GM12878 (cell line): ENCODE results near the gene POLA2. TPM values are rescaled to one million over a fixed set of nuclear protein-coding genes. Genes with fewer than 3 reads are reported as not detected.

Experiments
- ATAC-seq: fragments of 200-7000 bp; cut with Tn5 transposase; 3 replicates; pipeline ENCODE4 v1.9.1; 2020; ENCODE audit warnings: mild to moderate bottlenecking, moderate library complexity
- BruUV-seq: library from RNA; stranded (reverse); fragments of 400-500 nt; replicated peaks from 2 replicates; lab custom pipeline; 2021; lab: Mats Ljungman, UMichigan
- CTCF ChIA-PET: fragments of 300-600 bp; sonication (Branson Sonifier 250); formaldehyde crosslinking; extraction: SDS; loops from one replicate; lab custom pipeline; 2021; ENCODE audit warnings: inconsistent platforms; lab: Yijun Ruan, JAX
- POLR2A ChIA-PET: fragments of 350-600 bp; formaldehyde crosslinking; extraction: SDS; loops from one replicate; lab custom pipeline; 2021; ENCODE audit warnings: inconsistent platforms; lab: Charles Lee
- RAD21 ChIA-PET: fragments of 300-600 bp; sonication (Branson Sonifier 250); formaldehyde crosslinking; loops from one replicate; lab custom pipeline; 2023; ENCODE audit warnings: antibody characterized with exemption; ENCODE audit not compliant: unreplicated experiment; lab: Charles Lee
- SMC1A ChIA-PET: fragments of 300-600 bp; sonication (Branson Sonifier 250); formaldehyde crosslinking; loops from one replicate; lab custom pipeline; 2023; ENCODE audit not compliant: unreplicated experiment, uncharacterized antibody; lab: Charles Lee
- DNase-seq: peaks from one replicate; pipeline ENCODE4 v3.0.0-alpha.2; 2011; ENCODE audit warnings: low read depth, low spot score
- FAIRE-seq: peaks from 3 replicates; lab custom pipeline; 2011; peaks lifted over from hg19 to GRCh38; lab: Jason Lieb, UNC
- H2AFZ ChIP-seq: 2 replicates; pipeline ENCODE4 v1.6.0; 2011; ENCODE audit warnings: low read depth, low read length, control low read depth; ENCODE audit not compliant: control insufficient read depth
- H3K27ac ChIP-seq: 2 replicates; pipeline ENCODE4 v1.5.1; 2011; ENCODE audit warnings: control low read depth; ENCODE audit not compliant: control insufficient read depth, insufficient read depth
- H3K27me3 ChIP-seq, 2 experiments: replicated peaks in 1 of 2; 2 replicates each; pipeline versions ENCODE4 v1.6.0 to v1.6.1; 2011; ENCODE audit warnings: low read length in 1 of 2; ENCODE audit not compliant: control insufficient read depth in 2 of 2, insufficient read depth in 2 of 2
- H3K36me3 ChIP-seq, 2 experiments: 2 replicates each; pipeline ENCODE4 v1.5.1; 2011; ENCODE audit warnings: low read length in 1 of 2; ENCODE audit not compliant: control insufficient read depth in 2 of 2, insufficient read depth in 2 of 2
- H3K4me1 ChIP-seq: 2 replicates; pipeline ENCODE4 v1.6.1; 2011; ENCODE audit warnings: mild to moderate bottlenecking, low read length, moderate library complexity, mixed read lengths; ENCODE audit not compliant: control insufficient read depth, insufficient read depth
- H3K4me2 ChIP-seq: 2 replicates; pipeline ENCODE4 v1.6.0; 2011; ENCODE audit warnings: control low read depth; ENCODE audit not compliant: control insufficient read depth, insufficient read depth
- H3K4me3 ChIP-seq: fragments of 200-600 bp; sonication (generic); 2 replicates; pipeline ENCODE4 v1.5.1; 2016
- H3K79me2 ChIP-seq: 2 replicates; pipeline ENCODE4 v1.6.0; 2011; ENCODE audit warnings: low read length; ENCODE audit not compliant: control insufficient read depth, insufficient read depth
- H3K9ac ChIP-seq: 2 replicates; pipeline ENCODE4 v1.8.0; 2011; ENCODE audit warnings: low read length, control low read depth, mixed read lengths; ENCODE audit not compliant: control insufficient read depth, insufficient read depth
- H3K9me3 ChIP-seq: replicated peaks from 3 replicates; pipeline ENCODE4 v1.5.1; 2011; ENCODE audit warnings: mild to moderate bottlenecking, low read length; ENCODE audit not compliant: control insufficient read depth, insufficient read depth
- H4K20me1 ChIP-seq: 2 replicates; pipeline ENCODE4 v1.6.0; 2011; ENCODE audit not compliant: control insufficient read depth, insufficient read depth
- CBX3 ChIP-seq: fragments of 200-600 bp; sonication (generic); IDR thresholded peaks from 2 replicates; pipeline ENCODE4 v1.6.1; 2016; ENCODE audit warnings: low read depth, borderline replicate concordance
- IKZF2 ChIP-seq, 2 experiments: fragments of 450-650 bp; IDR thresholded peaks; 2 replicates each; pipeline ENCODE4 v1.6.1; 2017; ENCODE audit warnings: mild to moderate bottlenecking in 2 of 2, moderate library complexity in 2 of 2
- MYC ChIP-seq: IDR thresholded peaks from 2 replicates; pipeline ENCODE4 v1.6.1; 2011; ENCODE audit warnings: mild to moderate bottlenecking, low read length, moderate library complexity, inconsistent platforms; ENCODE audit not compliant: insufficient read depth, insufficient replicate concordance, insufficient read length, severe bottlenecking
- RAD51 ChIP-seq: fragments of 450-650 bp; IDR thresholded peaks from 2 replicates; pipeline ENCODE4 v1.6.1; 2016; ENCODE audit warnings: moderate library complexity, mild to moderate bottlenecking, inconsistent platforms
- WGBS: methylation state at CpG from one replicate; pipeline ENCODE4 v1.1.6; 2016; ENCODE audit warnings: low lambda C conversion rate; ENCODE audit not compliant: insufficient replicate concordance, insufficient coverage; ENCODE audit errors: missing lambda C conversion rate; 5-methylcytosine and 5-hydroxymethylcytosine counted together
- in situ Hi-C: fragments of 300-500 bp; cut with MboI; formaldehyde crosslinking; loops from 9 replicates; pipeline ENCODE4 v1.14.3; 2018; ENCODE audit warnings: mixed read lengths
- intact Hi-C: fragments of 100-400 bp; cut with micrococcal nuclease; formaldehyde crosslinking; loops from one replicate; pipeline ENCODE4 v1.14.2; 2022; ENCODE audit not compliant: unreplicated experiment
- polyA plus RNA-seq, 11 experiments: library from polyadenylated mRNA; depleted of rRNA in 4 of 11; unstranded in 6 of 11; stranded (reverse) in 5 of 11; fragments of >200 nt; fragmentation: Nextera tagmentation in 4 of 11; fragmentation: Illumina TruSeq in 1 of 11; extraction: Ambion mirVana in 4 of 11; extraction: Trizol in 1 of 11; gene quantifications; 1 replicate in 1 of 11; 2 replicates in 10 of 11; pipeline versions ENCODE4 v1.2.1 to v1.2.3, GENCODE V29; 2011 to 2016; ENCODE audit warnings: inconsistent platforms in 2 of 11, missing spikeins in 2 of 11, low read depth in 1 of 11
- total RNA-seq, 4 experiments: library from RNA; depleted of rRNA in 3 of 4; stranded (reverse); fragments of >200 nt in 3 of 4; fragmentation: Illumina TruSeq in 1 of 4; extraction: Trizol in 1 of 4; gene quantifications; 2 replicates each; pipeline versions ENCODE4 v1.2.1 to v1.2.3, GENCODE V29; 2013 to 2021
- TF ChIP-seq, protein P1 (sequence below): IDR thresholded peaks from 2 replicates; pipeline ENCODE4 v1.6.1; 2012; ENCODE audit warnings: mild to moderate bottlenecking, low read depth, low read length
- TF ChIP-seq, protein P2 (sequence below): fragments of 450-650 bp; formaldehyde crosslinking; IDR thresholded peaks from 2 replicates; pipeline ENCODE4 v1.4.0; 2020; ENCODE audit warnings: mild to moderate bottlenecking, moderate library complexity

POLA2 gene
- total and polyA plus RNA-seq, 10 of the 15 experiments (the other 5 are each of a cell fraction or from before 2014, with no cell fraction given) = 4.2 to 121 (median 56.2) TPM

DNA sequence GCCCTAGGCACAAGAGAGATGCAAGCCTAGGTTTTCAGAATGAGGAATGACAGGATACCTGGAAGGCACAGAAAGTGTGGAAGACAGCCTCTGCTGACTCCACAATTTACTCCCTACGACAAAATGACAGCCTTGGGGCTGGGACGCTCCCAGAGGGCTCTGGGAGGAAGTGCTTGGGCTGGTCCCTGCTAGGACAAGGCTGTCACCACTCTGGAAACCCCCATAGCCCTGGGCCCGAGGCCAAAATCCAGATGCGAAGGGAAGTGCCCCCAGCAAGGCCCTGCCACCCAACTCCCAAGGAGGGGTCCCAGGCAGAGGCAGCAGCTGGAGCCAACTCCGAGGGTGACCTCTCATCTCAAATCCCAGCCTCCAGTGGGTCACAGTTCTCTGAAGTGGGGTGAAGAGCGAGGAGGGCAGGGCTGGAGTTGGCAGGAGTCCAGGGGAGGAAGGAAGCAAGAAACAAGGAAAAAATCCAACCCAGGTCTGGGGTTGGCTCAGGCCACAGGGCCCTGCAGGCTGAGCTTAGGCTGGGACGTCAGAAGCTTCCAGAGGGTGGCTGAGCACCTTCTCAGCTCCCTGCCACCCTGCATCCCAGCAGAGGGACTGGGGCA, 46.6 kb downstream of the POLA2 start (continued):
- TF ChIP-seq, protein P1, sequence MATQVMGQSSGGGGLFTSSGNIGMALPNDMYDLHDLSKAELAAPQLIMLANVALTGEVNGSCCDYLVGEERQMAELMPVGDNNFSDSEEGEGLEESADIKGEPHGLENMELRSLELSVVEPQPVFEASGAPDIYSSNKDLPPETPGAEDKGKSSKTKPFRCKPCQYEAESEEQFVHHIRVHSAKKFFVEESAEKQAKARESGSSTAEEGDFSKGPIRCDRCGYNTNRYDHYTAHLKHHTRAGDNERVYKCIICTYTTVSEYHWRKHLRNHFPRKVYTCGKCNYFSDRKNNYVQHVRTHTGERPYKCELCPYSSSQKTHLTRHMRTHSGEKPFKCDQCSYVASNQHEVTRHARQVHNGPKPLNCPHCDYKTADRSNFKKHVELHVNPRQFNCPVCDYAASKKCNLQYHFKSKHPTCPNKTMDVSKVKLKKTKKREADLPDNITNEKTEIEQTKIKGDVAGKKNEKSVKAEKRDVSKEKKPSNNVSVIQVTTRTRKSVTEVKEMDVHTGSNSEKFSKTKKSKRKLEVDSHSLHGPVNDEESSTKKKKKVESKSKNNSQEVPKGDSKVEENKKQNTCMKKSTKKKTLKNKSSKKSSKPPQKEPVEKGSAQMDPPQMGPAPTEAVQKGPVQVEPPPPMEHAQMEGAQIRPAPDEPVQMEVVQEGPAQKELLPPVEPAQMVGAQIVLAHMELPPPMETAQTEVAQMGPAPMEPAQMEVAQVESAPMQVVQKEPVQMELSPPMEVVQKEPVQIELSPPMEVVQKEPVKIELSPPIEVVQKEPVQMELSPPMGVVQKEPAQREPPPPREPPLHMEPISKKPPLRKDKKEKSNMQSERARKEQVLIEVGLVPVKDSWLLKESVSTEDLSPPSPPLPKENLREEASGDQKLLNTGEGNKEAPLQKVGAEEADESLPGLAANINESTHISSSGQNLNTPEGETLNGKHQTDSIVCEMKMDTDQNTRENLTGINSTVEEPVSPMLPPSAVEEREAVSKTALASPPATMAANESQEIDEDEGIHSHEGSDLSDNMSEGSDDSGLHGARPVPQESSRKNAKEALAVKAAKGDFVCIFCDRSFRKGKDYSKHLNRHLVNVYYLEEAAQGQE = no peak
- TF ChIP-seq IKZF2 (IDR thresholded peaks at IDR 0.05) = no peak

DNA sequence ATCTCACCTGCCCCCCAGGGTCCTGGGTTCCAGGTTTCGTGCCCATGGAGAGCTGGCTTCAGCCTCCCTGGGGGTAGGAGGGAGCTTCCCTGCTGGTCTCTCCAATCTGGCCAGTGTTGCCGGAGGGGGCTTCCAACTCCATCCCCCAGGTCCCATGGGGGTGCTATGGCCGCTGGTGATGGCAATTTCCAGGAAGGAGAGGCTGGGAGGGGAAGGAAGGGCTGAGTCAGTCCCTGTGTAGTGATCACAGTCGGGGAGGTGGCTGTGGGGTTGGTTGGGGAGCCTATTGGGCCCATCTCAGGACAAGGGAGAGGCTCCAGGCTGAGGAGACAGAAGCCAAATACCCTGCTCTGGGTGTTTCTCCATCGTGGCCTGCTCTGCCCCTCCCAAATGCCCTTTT, 47.2 kb downstream of the POLA2 start:
- H4K20me1 ChIP-seq = no peaks in the 10 kb centered on the region
- ATAC-seq (no peak), DNase-seq (no peak), FAIRE-seq (no peak)
- H3K27me3 ChIP-seq = peaks cover 0 to 1% of the 10 kb centered on the region in 2 experiments; a peak in 2 of 4 replicates
- H3K4me2 ChIP-seq = no peak overlapping the region
- no peak overlapping the region for H3K9ac ChIP-seq
- POLR2A ChIA-PET = interaction anchor here (0.5 to 1.0 kb wide), 3 partner anchors 19 to 139 kb away, joined by 3 read pairs; no protein-coding TSS in a partner anchor
- BruUV-seq = no TSS peak
- SMC1A ChIA-PET = interaction anchor here (11.6 kb wide), 1 partner anchor 31 kb away, joined by 180 read pairs; no protein-coding TSS in a partner anchor
- H2AFZ ChIP-seq = no peak overlapping the region
- no peaks in the 10 kb centered on the region for H3K79me2 ChIP-seq
- RAD21 ChIA-PET = no interaction called here
- intact Hi-C loops = no loop called here
- no peak overlapping the region for H3K4me3 ChIP-seq
- H3K4me1 ChIP-seq = 0 out of 2 replicates have a peak, but pooled peaks cover 3% of the 10 kb centered on the region
- peaks cover 0 to 5% of the 10 kb centered on the region in 2 experiments; a peak in 2 of 4 replicates for H3K36me3 ChIP-seq
- no peak for TF ChIP-seq RAD51
- no peak for TF ChIP-seq CBX3
- TF ChIP-seq, protein P2, sequence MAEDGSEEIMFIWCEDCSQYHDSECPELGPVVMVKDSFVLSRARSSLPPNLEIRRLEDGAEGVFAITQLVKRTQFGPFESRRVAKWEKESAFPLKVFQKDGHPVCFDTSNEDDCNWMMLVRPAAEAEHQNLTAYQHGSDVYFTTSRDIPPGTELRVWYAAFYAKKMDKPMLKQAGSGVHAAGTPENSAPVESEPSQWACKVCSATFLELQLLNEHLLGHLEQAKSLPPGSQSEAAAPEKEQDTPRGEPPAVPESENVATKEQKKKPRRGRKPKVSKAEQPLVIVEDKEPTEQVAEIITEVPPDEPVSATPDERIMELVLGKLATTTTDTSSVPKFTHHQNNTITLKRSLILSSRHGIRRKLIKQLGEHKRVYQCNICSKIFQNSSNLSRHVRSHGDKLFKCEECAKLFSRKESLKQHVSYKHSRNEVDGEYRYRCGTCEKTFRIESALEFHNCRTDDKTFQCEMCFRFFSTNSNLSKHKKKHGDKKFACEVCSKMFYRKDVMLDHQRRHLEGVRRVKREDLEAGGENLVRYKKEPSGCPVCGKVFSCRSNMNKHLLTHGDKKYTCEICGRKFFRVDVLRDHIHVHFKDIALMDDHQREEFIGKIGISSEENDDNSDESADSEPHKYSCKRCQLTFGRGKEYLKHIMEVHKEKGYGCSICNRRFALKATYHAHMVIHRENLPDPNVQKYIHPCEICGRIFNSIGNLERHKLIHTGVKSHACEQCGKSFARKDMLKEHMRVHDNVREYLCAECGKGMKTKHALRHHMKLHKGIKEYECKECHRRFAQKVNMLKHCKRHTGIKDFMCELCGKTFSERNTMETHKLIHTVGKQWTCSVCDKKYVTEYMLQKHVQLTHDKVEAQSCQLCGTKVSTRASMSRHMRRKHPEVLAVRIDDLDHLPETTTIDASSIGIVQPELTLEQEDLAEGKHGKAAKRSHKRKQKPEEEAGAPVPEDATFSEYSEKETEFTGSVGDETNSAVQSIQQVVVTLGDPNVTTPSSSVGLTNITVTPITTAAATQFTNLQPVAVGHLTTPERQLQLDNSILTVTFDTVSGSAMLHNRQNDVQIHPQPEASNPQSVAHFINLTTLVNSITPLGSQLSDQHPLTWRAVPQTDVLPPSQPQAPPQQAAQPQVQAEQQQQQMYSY = no peak
- no peak for TF ChIP-seq MYC
- in situ Hi-C loops = no loop called here
- CTCF ChIA-PET = interaction anchor here (0.8 to 1.2 kb wide), 2 partner anchors 21 to 34 kb away, joined by 3 read pairs; no protein-coding TSS in a partner anchor
- no peaks in the 10 kb centered on the region for H3K9me3 ChIP-seq
- WGBS = 49% methylated on average over 5 of the region's 5 CpGs
- no peak overlapping the region for H3K27ac ChIP-seq
